ENCODE data around the gene ARSI.

Gene ARSI

GRCh38 chr5:150263375-150263775 lies 39.3 kb downstream of the ARSI start:
- Histone ChIP-seq H3K27me3 (ENCODE audit: control insufficient read depth, low read length) (peaks cover 7% of the 10 kb centered on the region), H4K20me1 (ENCODE audit: control insufficient read depth, insufficient read depth, low read depth, low read length) (no peaks in the 10 kb centered on the region), H3K79me2 (ENCODE audit: control insufficient read depth, low read length) (no peaks in the 10 kb centered on the region), H3K9me3 (ENCODE audit: control insufficient read depth, insufficient read depth, low read length) (no peaks in the 10 kb centered on the region), H3K27ac (ENCODE audit: low read depth, low read length) (no peak overlapping the region), H3K4me1 (ENCODE audit: control insufficient read depth, low read length) (no peaks in the 10 kb centered on the region), H3K4me2 (ENCODE audit: low read length) (no peak overlapping the region), H3F3A (ENCODE audit: control insufficient read depth, insufficient read depth) (no peaks in the 10 kb centered on the region), H3K36me3 (ENCODE audit: control insufficient read depth, low read length) (no peaks in the 10 kb centered on the region), H3K9me2 (replicated peaks; ENCODE audit: control insufficient read depth, low read length) (no peaks in the 10 kb centered on the region), H3K4me3 (ENCODE audit: low read length) (no peak overlapping the region)
- TF ChIP-seq, protein P1, sequence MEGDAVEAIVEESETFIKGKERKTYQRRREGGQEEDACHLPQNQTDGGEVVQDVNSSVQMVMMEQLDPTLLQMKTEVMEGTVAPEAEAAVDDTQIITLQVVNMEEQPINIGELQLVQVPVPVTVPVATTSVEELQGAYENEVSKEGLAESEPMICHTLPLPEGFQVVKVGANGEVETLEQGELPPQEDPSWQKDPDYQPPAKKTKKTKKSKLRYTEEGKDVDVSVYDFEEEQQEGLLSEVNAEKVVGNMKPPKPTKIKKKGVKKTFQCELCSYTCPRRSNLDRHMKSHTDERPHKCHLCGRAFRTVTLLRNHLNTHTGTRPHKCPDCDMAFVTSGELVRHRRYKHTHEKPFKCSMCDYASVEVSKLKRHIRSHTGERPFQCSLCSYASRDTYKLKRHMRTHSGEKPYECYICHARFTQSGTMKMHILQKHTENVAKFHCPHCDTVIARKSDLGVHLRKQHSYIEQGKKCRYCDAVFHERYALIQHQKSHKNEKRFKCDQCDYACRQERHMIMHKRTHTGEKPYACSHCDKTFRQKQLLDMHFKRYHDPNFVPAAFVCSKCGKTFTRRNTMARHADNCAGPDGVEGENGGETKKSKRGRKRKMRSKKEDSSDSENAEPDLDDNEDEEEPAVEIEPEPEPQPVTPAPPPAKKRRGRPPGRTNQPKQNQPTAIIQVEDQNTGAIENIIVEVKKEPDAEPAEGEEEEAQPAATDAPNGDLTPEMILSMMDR (IDR thresholded peaks at IDR 0.05; ENCODE audit: low read depth, low read length, poor library complexity, severe bottlenecking), result no peak
- no peak for TF ChIP-seq EZH2phosphoT487 (IDR thresholded peaks at IDR 0.05; ENCODE audit: borderline replicate concordance, low read length)

DNA sequence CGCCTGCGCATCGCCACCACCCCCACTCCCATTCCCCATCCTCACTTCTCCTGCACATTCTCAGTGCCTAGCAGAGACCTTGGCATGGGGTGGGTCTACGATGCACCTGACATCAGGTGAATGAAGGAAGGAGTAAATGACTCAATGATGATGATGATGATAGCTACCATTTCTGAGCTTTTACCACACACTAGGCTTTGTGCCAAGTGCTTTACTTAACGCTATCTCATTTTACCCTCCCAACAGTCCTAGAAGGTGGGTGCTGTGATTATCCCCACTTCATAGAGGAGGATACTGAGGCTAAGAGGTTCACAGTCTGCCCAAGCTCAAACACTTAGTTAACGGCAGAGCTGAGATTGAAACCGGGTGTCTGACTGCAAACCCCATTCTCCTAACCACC lies 40.2 kb downstream of the ARSI start:
- Histone ChIP-seq H3K9me2 (replicated peaks; ENCODE audit: control insufficient read depth, low read length) (no peaks in the 10 kb centered on the region), H3K27ac (ENCODE audit: low read depth, low read length) (no peak overlapping the region), H3F3A (ENCODE audit: control insufficient read depth, insufficient read depth) (no peaks in the 10 kb centered on the region), H3K36me3 (ENCODE audit: control insufficient read depth, low read length) (no peaks in the 10 kb centered on the region), H3K4me3 (ENCODE audit: low read length) (no peak overlapping the region), H3K4me1 (ENCODE audit: control insufficient read depth, low read length) (no peaks in the 10 kb centered on the region), H3K4me2 (ENCODE audit: low read length) (no peak overlapping the region), H3K9me3 (ENCODE audit: control insufficient read depth, insufficient read depth, low read length) (no peaks in the 10 kb centered on the region), H3K27me3 (ENCODE audit: control insufficient read depth, low read length) (peaks cover 7% of the 10 kb centered on the region), H3K79me2 (ENCODE audit: control insufficient read depth, low read length) (no peaks in the 10 kb centered on the region), H4K20me1 (ENCODE audit: control insufficient read depth, insufficient read depth, low read depth, low read length) (no peaks in the 10 kb centered on the region)
- TF ChIP-seq, protein P1 (IDR thresholded peaks at IDR 0.05; ENCODE audit: low read depth, low read length, poor library complexity, severe bottlenecking), result no peak
- TF ChIP-seq EZH2phosphoT487 (IDR thresholded peaks at IDR 0.05; ENCODE audit: borderline replicate concordance, low read length), result no peak

- no peaks in the 10 kb centered on the region for H3K4me1 ChIP-seq (ENCODE audit: control insufficient read depth, low read length)
- H3K27me3 ChIP-seq (ENCODE audit: control insufficient read depth, low read length), result peaks cover 7% of the 10 kb centered on the region
- H3F3A ChIP-seq (ENCODE audit: control insufficient read depth, insufficient read depth), result no peaks in the 10 kb centered on the region
- H3K27ac ChIP-seq (ENCODE audit: low read depth, low read length), result no peak overlapping the region
- TF ChIP-seq, protein P1 (IDR thresholded peaks at IDR 0.05; ENCODE audit: low read depth, low read length, poor library complexity, severe bottlenecking), result no peak
- no peak for TF ChIP-seq EZH2phosphoT487 (IDR thresholded peaks at IDR 0.05; ENCODE audit: borderline replicate concordance, low read length)
- H3K4me3 ChIP-seq (ENCODE audit: low read length), result no peak overlapping the region
- H4K20me1 ChIP-seq (ENCODE audit: control insufficient read depth, insufficient read depth, low read depth, low read length), result no peaks in the 10 kb centered on the region
- H3K36me3 ChIP-seq (ENCODE audit: control insufficient read depth, low read length), result no peaks in the 10 kb centered on the region
- H3K9me2 ChIP-seq (replicated peaks; ENCODE audit: control insufficient read depth, low read length), result no peaks in the 10 kb centered on the region
- H3K4me2 ChIP-seq (ENCODE audit: low read length), result no peak overlapping the region
- no peaks in the 10 kb centered on the region for H3K79me2 ChIP-seq (ENCODE audit: control insufficient read depth, low read length)
- H3K9me3 ChIP-seq (ENCODE audit: control insufficient read depth, insufficient read depth, low read length), result no peaks in the 10 kb centered on the region
Measured at GRCh38 chr5:150261231-150261630, 41.5 kb downstream of the ARSI start.

DNA sequence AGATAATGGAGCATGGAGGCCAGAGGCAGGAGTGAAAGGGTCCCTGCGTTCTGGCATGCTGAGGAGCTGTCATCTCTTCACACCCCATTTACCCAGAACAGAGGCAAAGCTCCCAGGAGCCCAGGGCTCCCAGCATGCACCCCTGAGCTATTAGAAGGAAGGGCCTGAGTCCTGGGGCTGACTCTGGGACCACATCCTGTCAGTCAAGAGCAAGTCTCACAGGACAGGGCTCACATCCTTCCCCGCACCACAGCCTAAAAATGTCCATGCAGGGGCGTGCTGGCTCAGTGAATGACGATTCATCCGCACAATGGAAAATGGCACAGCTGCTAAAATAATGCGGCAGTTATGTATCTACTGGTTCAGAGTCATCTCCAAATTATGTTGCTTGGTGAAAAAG lies 44.6 kb downstream of the ARSI start:
- TF ChIP-seq, protein P1 (IDR thresholded peaks at IDR 0.05; ENCODE audit: low read depth, low read length, poor library complexity, severe bottlenecking), result no peak
- no peak for TF ChIP-seq EZH2phosphoT487 (IDR thresholded peaks at IDR 0.05; ENCODE audit: borderline replicate concordance, low read length)
- Histone ChIP-seq H3K27ac (ENCODE audit: low read depth, low read length) (no peak overlapping the region), H3F3A (ENCODE audit: control insufficient read depth, insufficient read depth) (no peaks in the 10 kb centered on the region), H3K9me3 (ENCODE audit: control insufficient read depth, insufficient read depth, low read length) (no peaks in the 10 kb centered on the region), H3K27me3 (ENCODE audit: control insufficient read depth, low read length) (peaks cover under 1% of the 10 kb centered on the region), H4K20me1 (ENCODE audit: control insufficient read depth, insufficient read depth, low read depth, low read length) (no peaks in the 10 kb centered on the region), H3K4me1 (ENCODE audit: control insufficient read depth, low read length) (no peaks in the 10 kb centered on the region), H3K4me2 (ENCODE audit: low read length) (no peak overlapping the region), H3K4me3 (ENCODE audit: low read length) (no peak overlapping the region), H3K9me2 (replicated peaks; ENCODE audit: control insufficient read depth, low read length) (no peaks in the 10 kb centered on the region), H3K36me3 (ENCODE audit: control insufficient read depth, low read length) (no peaks in the 10 kb centered on the region), H3K79me2 (ENCODE audit: control insufficient read depth, low read length) (no peaks in the 10 kb centered on the region)
